Tibial artery (tissue), 4 donors: Measurements from ENCODE around the gene GGACT.

ENCODE experiments used
- DNase-seq, 2 donors: peaks; one replicate each; pipeline ENCODE4 v3.0.0-alpha.2; 2019
- H3K27ac ChIP-seq, 2 donors: fragments of 200-600 bp; sonication (generic) in 1 of 2; 1 replicate in 1 of 2; 2 replicates in 1 of 2; pipeline ENCODE4 v1.5.1; 2018 to 2019; ENCODE audit warnings: mild to moderate bottlenecking in 1 of 2
- H3K27me3 ChIP-seq, 2 donors: fragments of 200-600 bp; sonication (generic) in 1 of 2; one replicate each; pipeline versions ENCODE4 v1.5.1 to v1.6.0; 2016 to 2019
- H3K36me3 ChIP-seq, 3 donors: fragments of 200-600 bp; sonication (generic) in 2 of 3; one replicate each; pipeline ENCODE4 v1.5.1; 2016 to 2019; ENCODE audit warnings: mild to moderate bottlenecking in 2 of 3
- H3K4me1 ChIP-seq, 4 donors: fragments of 200-600 bp; sonication (generic) in 2 of 4; 1 replicate in 3 of 4; 2 replicates in 1 of 4; pipeline ENCODE4 v1.5.1; 2016 to 2019
- H3K4me3 ChIP-seq, 2 donors: fragments of 200-600 bp; sonication (generic) in 1 of 2; 1 replicate in 1 of 2; 2 replicates in 1 of 2; pipeline ENCODE4 v1.5.1; 2018 to 2019; ENCODE audit warnings: mild to moderate bottlenecking in 2 of 2
- H3K9me3 ChIP-seq, 3 donors: fragments of 200-600 bp; sonication (generic) in 1 of 3; one replicate each; pipeline ENCODE4 v1.5.1; 2016 to 2019
- CTCF ChIP-seq, 2 experiments: fragments of 200-600 bp in 1 of 2; fragments of 450-650 bp in 1 of 2; IDR thresholded peaks; one replicate each; pipeline ENCODE4 v1.5.1; 2017 to 2019; ENCODE audit warnings: antibody characterized with exemption in 2 of 2, mild to moderate bottlenecking in 1 of 2, moderate library complexity in 1 of 2
- intact Hi-C: fragments of 100-400 bp; cut with DNase I; formaldehyde crosslinking; loops from one replicate; pipeline ENCODE4 v1.15.0; 2023; ENCODE audit warnings: low total_unique reads

GGACT gene

GRCh38 chr13:100610391-100611347 lies 22.1 kb upstream of the GGACT start:
- intact Hi-C loops: no loop called here
- Histone ChIP-seq H3K36me3 (peaks cover 0 to 10% (median 0%) of the 10 kb centered on the region in 3 donors), H3K4me3 (no peak overlapping the region), H3K27me3 (no peaks in the 10 kb centered on the region), H3K4me1 (no peaks in the 10 kb centered on the region), H3K9me3 (no peaks in the 10 kb centered on the region), H3K27ac (no peak overlapping the region)
- TF ChIP-seq CTCF (IDR thresholded peaks at IDR 0.05): no peak
- no peak for DNase-seq

- no peak overlapping the region for H3K27ac ChIP-seq
- H3K27me3 ChIP-seq: no peaks in the 10 kb centered on the region
- intact Hi-C loops: no loop called here
- DNase-seq: no peak
- no peaks in the 10 kb centered on the region for H3K4me1 ChIP-seq
- H3K36me3 ChIP-seq: peaks cover 0 to 10% (median 0%) of the 10 kb centered on the region in 3 donors
- TF ChIP-seq CTCF (IDR thresholded peaks at IDR 0.05): no peak
- H3K4me3 ChIP-seq: no peak overlapping the region
- H3K9me3 ChIP-seq: no peaks in the 10 kb centered on the region
These were observed 20.3 kb upstream of the GGACT start for GRCh38 chr13:100608906-100609305.

GRCh38 chr13:100608489-100608888 lies 19.9 kb upstream of the GGACT start:
- intact Hi-C loops: no loop called here
- TF ChIP-seq CTCF (IDR thresholded peaks at IDR 0.05): no peak
- Histone ChIP-seq H3K36me3 (peaks cover 0 to 10% (median 0%) of the 10 kb centered on the region in 3 donors), H3K4me3 (no peak overlapping the region), H3K27me3 (no peaks in the 10 kb centered on the region), H3K9me3 (no peaks in the 10 kb centered on the region), H3K4me1 (no peaks in the 10 kb centered on the region), H3K27ac (no peak overlapping the region)
- no peak for DNase-seq

- no peaks in the 10 kb centered on the region for H3K4me1 ChIP-seq
- DNase-seq: no peak
- no peak overlapping the region for H3K27ac ChIP-seq
- intact Hi-C loops: no loop called here
- H3K4me3 ChIP-seq: no peak overlapping the region
- TF ChIP-seq CTCF (IDR thresholded peaks at IDR 0.05): no peak
- H3K36me3 ChIP-seq: peaks cover 0 to 7% (median 0%) of the 10 kb centered on the region in 3 donors
- no peaks in the 10 kb centered on the region for H3K27me3 ChIP-seq
- no peaks in the 10 kb centered on the region for H3K9me3 ChIP-seq
These were observed 16.5 kb upstream of the GGACT start for GRCh38 chr13:100604918-100605710.

- Histone ChIP-seq H3K4me1 (no peaks in the 10 kb centered on the region), H3K27ac (no peak overlapping the region), H3K36me3 (peaks cover 0 to 7% (median 0%) of the 10 kb centered on the region in 3 donors), H3K4me3 (no peak overlapping the region), H3K9me3 (no peaks in the 10 kb centered on the region), H3K27me3 (no peaks in the 10 kb centered on the region)
- TF ChIP-seq CTCF (IDR thresholded peaks at IDR 0.05): no peak
- DNase-seq: no peak
- intact Hi-C loops: no loop called here
These were observed 14.0 kb upstream of the GGACT start for GRCh38 chr13:100602493-100603111.
